Endothelial cell of umbilical vein (primary cell): ENCODE measurements around the gene WDPCP.

Experiments used
- CTCF ChIP-seq, 2 donors: IDR thresholded peaks; 1 replicate in 1 of 2; 2 replicates in 1 of 2; pipeline ENCODE4 v1.5.1; 2011; ENCODE audit warnings: low read length in 2 of 2, mild to moderate bottlenecking in 2 of 2, moderate library complexity in 2 of 2, control low read depth in 1 of 2, inconsistent platforms in 1 of 2, low read depth in 1 of 2; ENCODE audit not compliant: insufficient read depth in 1 of 2; ENCODE audit errors: extremely low read depth in 1 of 2
- EZH2 ChIP-seq: IDR thresholded peaks from 2 replicates; pipeline ENCODE4 v1.6.1; 2012; ENCODE audit warnings: borderline replicate concordance, low read depth, mild to moderate bottlenecking, moderate library complexity, low read length, inconsistent platforms; ENCODE audit not compliant: severe bottlenecking
- FOS ChIP-seq: IDR thresholded peaks from 2 replicates; pipeline ENCODE4 v1.6.1; 2011; ENCODE audit warnings: mild to moderate bottlenecking, low read length, moderate library complexity, borderline replicate concordance; ENCODE audit not compliant: insufficient read depth
- GATA2 ChIP-seq: IDR thresholded peaks from 2 replicates; pipeline ENCODE4 v1.7.0; 2011; ENCODE audit warnings: low read depth, mild to moderate bottlenecking, moderate library complexity, mixed read lengths, low read length; ENCODE audit not compliant: insufficient read length, insufficient read depth
- JUN ChIP-seq: IDR thresholded peaks from 2 replicates; pipeline ENCODE4 v1.6.1; 2011; ENCODE audit warnings: borderline replicate concordance, low read depth; ENCODE audit not compliant: insufficient read length, insufficient read depth
- MAX ChIP-seq: IDR thresholded peaks from 2 replicates; pipeline ENCODE4 v1.6.1; 2011; ENCODE audit not compliant: insufficient read depth, insufficient read length
- MYC ChIP-seq: IDR thresholded peaks from one replicate; pipeline ENCODE4 v1.6.1; 2011; ENCODE audit warnings: mild to moderate bottlenecking, low read depth, low read length
- POLR2A ChIP-seq: IDR thresholded peaks from 2 replicates; pipeline ENCODE4 v1.6.1; 2012; ENCODE audit warnings: low read depth, mild to moderate bottlenecking, control low read depth, low read length
- POLR2AphosphoS5 ChIP-seq: IDR thresholded peaks from 2 replicates; pipeline ENCODE4 v1.6.1; 2012; ENCODE audit warnings: low read depth, mild to moderate bottlenecking, control low read depth, low read length, moderate library complexity; ENCODE audit not compliant: insufficient read depth

DNA sequence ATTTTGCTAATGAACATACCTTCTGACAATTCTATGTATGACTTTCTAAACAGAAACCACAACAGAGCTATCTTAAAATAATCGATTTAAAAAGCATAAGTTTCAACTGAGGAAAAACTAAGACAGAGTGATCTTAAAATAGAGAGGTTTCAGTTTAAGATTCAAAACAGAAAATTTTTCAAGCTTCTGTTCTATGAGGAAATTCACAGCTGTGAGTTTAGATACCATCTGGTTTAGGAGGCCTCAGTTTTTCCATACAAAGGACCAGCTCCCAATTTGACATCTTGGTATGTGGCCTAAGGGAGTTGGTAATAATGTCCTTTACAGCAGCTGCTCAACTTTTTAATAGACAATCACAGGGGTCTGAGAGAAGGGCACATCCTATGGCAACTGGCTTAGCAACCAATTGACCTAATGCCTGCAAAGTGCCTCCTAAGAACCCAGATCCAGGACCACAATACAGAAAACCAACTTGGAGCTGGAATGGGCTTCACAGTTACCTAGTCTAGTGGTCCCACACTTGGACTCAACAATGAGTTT lies 40.2 kb upstream of the WDPCP start:
- TF ChIP-seq CTCF (IDR thresholded peaks at IDR 0.05; ENCODE audit: extremely low read depth in 1 of 2, insufficient read depth in 1 of 2, low read depth in 1 of 2, low read length in 2 of 2) (no peak), POLR2AphosphoS5 (no peak), POLR2A (no peak), EZH2 (no peak), MAX (no peak), FOS (no peak), MYC (no peak), JUN (no peak), GATA2 (no peak)
